ENCODE measurements around the gene GMDS.

GMDS gene

GRCh38 chr6:1636272-1636825 lies 609.1 kb downstream of the GMDS start:
- no peak for TF ChIP-seq CTCF (IDR thresholded peaks at IDR 0.05; ENCODE audit: insufficient read depth, low read length, poor library complexity, severe bottlenecking)
- no peak for DNase-seq (ENCODE audit: extremely low read depth, insufficient read length)

GRCh38 chr6:1635305-1636010 lies 609.9 kb downstream of the GMDS start:
- TF ChIP-seq CTCF (IDR thresholded peaks at IDR 0.05; ENCODE audit: insufficient read depth, low read length, poor library complexity, severe bottlenecking): no peak
- Histone ChIP-seq H3K36me3 (ENCODE audit: control insufficient read depth, insufficient read depth, low read length) (no peaks in the 10 kb centered on the region), H3K4me3 (replicated peaks; ENCODE audit: low read depth, low read length) (no peak overlapping the region), H3K27me3 (replicated peaks; ENCODE audit: control insufficient read depth, insufficient read depth, low read length) (no peaks in the 10 kb centered on the region)
- DNase-seq (ENCODE audit: extremely low read depth, insufficient read length): no peak

More at GRCh38 chr6:1636272-1636825, 609.1 kb downstream of the GMDS start:
- H3K4me3 ChIP-seq (replicated peaks; ENCODE audit: low read depth, low read length): no peak overlapping the region
- H3K36me3 ChIP-seq (ENCODE audit: control insufficient read depth, insufficient read depth, low read length): no peaks in the 10 kb centered on the region
- no peaks in the 10 kb centered on the region for H3K27me3 ChIP-seq (replicated peaks; ENCODE audit: control insufficient read depth, insufficient read depth, low read length)

GRCh38 chr6:1634081-1634480 lies 611.3 kb downstream of the GMDS start:
- H3K36me3 ChIP-seq (ENCODE audit: control insufficient read depth, insufficient read depth, low read length): no peaks in the 10 kb centered on the region
- DNase-seq (ENCODE audit: extremely low read depth, insufficient read length): no peak

GRCh38 chr6:1633366-1634021 lies 611.9 kb downstream of the GMDS start:
- no peak for DNase-seq (ENCODE audit: extremely low read depth, insufficient read length)
- Histone ChIP-seq H3K4me3 (replicated peaks; ENCODE audit: low read depth, low read length) (no peak overlapping the region), H3K27me3 (replicated peaks; ENCODE audit: control insufficient read depth, insufficient read depth, low read length) (no peaks in the 10 kb centered on the region), H3K36me3 (ENCODE audit: control insufficient read depth, insufficient read depth, low read length) (no peaks in the 10 kb centered on the region)
- TF ChIP-seq CTCF (IDR thresholded peaks at IDR 0.05; ENCODE audit: insufficient read depth, low read length, poor library complexity, severe bottlenecking): no peak

More at GRCh38 chr6:1634081-1634480, 611.3 kb downstream of the GMDS start:
- no peak overlapping the region for H3K4me3 ChIP-seq (replicated peaks; ENCODE audit: low read depth, low read length)
- no peak for TF ChIP-seq CTCF (IDR thresholded peaks at IDR 0.05; ENCODE audit: insufficient read depth, low read length, poor library complexity, severe bottlenecking)
- H3K27me3 ChIP-seq (replicated peaks; ENCODE audit: control insufficient read depth, insufficient read depth, low read length): no peaks in the 10 kb centered on the region

- Histone ChIP-seq H3K27me3 (replicated peaks; ENCODE audit: control insufficient read depth, insufficient read depth, low read length) (no peaks in the 10 kb centered on the region; the same call in 1 of the 2 replicates), H3K36me3 (ENCODE audit: control insufficient read depth, insufficient read depth, low read length) (no peaks in the 10 kb centered on the region), H3K4me3 (replicated peaks; ENCODE audit: low read depth, low read length) (no peak overlapping the region)
- TF ChIP-seq CTCF (IDR thresholded peaks at IDR 0.05; ENCODE audit: insufficient read depth, low read length, poor library complexity, severe bottlenecking): no peak
- DNase-seq (ENCODE audit: extremely low read depth, insufficient read length): no peak
Measured at GRCh38 chr6:1631251-1631650, 614.2 kb downstream of the GMDS start.
